ENCODE results near the gene BRD7.

Gene BRD7

DNA sequence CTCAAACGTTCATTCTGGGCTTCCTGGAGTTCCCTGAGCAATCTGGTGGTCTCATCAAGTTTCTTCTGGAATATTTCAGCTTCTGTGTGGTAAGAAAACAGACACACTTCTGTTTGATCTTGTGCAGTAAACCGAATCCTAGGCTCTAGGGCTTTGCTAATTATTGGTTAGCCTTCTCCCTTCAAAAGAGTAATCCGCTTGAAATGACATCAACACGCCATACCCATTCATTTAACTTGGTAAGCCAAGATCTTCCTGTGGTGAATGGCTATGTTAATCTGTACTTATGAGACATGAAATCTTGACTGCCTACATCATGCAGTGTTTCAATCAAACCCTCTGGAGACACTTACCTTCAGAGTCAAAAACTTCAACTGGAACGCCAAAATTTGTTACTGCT is 48.5 kb downstream of the BRD7 start:
- Histone ChIP-seq H3K4me1 (ENCODE audit: low read length) (peaks cover 7% of the 10 kb centered on the region; the same call in 1 of the 2 replicates), H3K4me3 (ENCODE audit: low read length) (no peak overlapping the region), H3F3A (ENCODE audit: insufficient read depth, low read length) (no peaks in the 10 kb centered on the region; the same call in 1 of the 2 replicates), H3K9ac (ENCODE audit: low read length) (no peak overlapping the region), H3K9me3 (replicated peaks; ENCODE audit: insufficient read depth, low read length) (no peaks in the 10 kb centered on the region), H3K36me3 (replicated peaks; ENCODE audit: insufficient read depth, low read length) (peaks cover 9% of the 10 kb centered on the region; the same call in 1 of the 2 replicates), H3K4me2 (ENCODE audit: low read depth, low read length) (no peak overlapping the region), H3K9me2 (replicated peaks; ENCODE audit: insufficient read depth, low read length) (no peaks in the 10 kb centered on the region), H3K27me3 (replicated peaks; ENCODE audit: insufficient read depth, low read length) (no peaks in the 10 kb centered on the region), H3K79me2 (ENCODE audit: low read length) (0 out of 2 replicates have a peak, but pooled peaks cover 2% of the 10 kb centered on the region), H2AFZ (ENCODE audit: low read length) (no peak overlapping the region), H3K27ac (ENCODE audit: low read length) (no peak overlapping the region), H4K20me1 (ENCODE audit: insufficient read depth, low read length) (no peaks in the 10 kb centered on the region)
- TF ChIP-seq, protein P1, sequence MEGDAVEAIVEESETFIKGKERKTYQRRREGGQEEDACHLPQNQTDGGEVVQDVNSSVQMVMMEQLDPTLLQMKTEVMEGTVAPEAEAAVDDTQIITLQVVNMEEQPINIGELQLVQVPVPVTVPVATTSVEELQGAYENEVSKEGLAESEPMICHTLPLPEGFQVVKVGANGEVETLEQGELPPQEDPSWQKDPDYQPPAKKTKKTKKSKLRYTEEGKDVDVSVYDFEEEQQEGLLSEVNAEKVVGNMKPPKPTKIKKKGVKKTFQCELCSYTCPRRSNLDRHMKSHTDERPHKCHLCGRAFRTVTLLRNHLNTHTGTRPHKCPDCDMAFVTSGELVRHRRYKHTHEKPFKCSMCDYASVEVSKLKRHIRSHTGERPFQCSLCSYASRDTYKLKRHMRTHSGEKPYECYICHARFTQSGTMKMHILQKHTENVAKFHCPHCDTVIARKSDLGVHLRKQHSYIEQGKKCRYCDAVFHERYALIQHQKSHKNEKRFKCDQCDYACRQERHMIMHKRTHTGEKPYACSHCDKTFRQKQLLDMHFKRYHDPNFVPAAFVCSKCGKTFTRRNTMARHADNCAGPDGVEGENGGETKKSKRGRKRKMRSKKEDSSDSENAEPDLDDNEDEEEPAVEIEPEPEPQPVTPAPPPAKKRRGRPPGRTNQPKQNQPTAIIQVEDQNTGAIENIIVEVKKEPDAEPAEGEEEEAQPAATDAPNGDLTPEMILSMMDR (IDR thresholded peaks at IDR 0.05; ENCODE audit: low read length), result no peak
- no peak for TF ChIP-seq EZH2phosphoT487 (IDR thresholded peaks at IDR 0.05; ENCODE audit: low read length)
- TF ChIP-seq EZH2 (optimal IDR thresholded peaks at IDR 0.05; ENCODE audit: low read depth, low read length), result no peak
- no peak for DNase-seq

DNA sequence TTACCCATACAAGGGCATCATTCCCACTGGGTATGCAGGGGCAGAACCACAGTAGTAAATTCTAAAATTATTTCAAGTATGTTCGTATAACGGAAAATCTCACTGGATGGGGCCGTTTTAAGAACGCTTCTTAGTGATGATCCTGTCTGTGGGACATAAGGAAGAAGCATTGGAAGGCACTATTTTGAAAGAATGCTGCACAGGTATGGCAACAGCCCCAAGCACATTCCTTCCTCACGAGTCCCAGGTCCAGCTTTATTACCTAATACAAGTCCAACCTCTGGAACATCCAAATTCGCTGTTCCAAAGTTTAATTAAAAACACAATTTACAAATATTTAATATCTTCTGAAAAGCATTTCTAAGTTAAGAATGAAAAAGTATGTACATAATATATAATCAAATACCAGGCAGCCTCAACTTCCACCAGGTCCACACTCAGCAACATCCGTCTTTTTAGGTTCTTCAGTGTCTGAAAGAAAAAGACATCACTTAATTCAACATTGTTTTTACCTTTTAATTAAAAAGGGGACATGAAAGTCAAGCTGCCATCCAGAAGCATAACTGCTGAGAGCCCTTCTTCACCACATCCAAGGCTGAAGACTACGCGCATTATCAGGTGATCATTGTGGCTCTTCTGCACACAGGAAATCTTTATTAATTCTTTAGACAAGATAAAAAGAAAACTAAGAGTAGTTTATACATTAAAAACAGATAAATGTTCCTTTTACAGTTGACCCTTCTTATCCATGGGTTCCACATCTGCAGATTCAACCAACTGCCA is 49.8 kb downstream of the BRD7 start:
- no peak for TF ChIP-seq EZH2 (optimal IDR thresholded peaks at IDR 0.05; ENCODE audit: low read depth, low read length)
- Histone ChIP-seq H3K79me2 (ENCODE audit: low read length) (0 out of 2 replicates have a peak, but pooled peaks cover 2% of the 10 kb centered on the region), H3K27me3 (replicated peaks; ENCODE audit: insufficient read depth, low read length) (no peaks in the 10 kb centered on the region), H3K4me3 (ENCODE audit: low read length) (no peak overlapping the region), H4K20me1 (ENCODE audit: insufficient read depth, low read length) (no peaks in the 10 kb centered on the region), H3K9me3 (replicated peaks; ENCODE audit: insufficient read depth, low read length) (no peaks in the 10 kb centered on the region), H3F3A (ENCODE audit: insufficient read depth, low read length) (no peaks in the 10 kb centered on the region; the same call in 1 of the 2 replicates), H3K9me2 (replicated peaks; ENCODE audit: insufficient read depth, low read length) (no peaks in the 10 kb centered on the region), H3K36me3 (replicated peaks; ENCODE audit: insufficient read depth, low read length) (peaks cover 4% of the 10 kb centered on the region; the same call in 1 of the 2 replicates), H3K4me1 (ENCODE audit: low read length) (peaks cover 5% of the 10 kb centered on the region; the same call in 1 of the 2 replicates), H3K9ac (ENCODE audit: low read length) (no peak overlapping the region), H3K27ac (ENCODE audit: low read length) (no peak overlapping the region), H3K4me2 (ENCODE audit: low read depth, low read length) (no peak overlapping the region), H2AFZ (ENCODE audit: low read length) (no peak overlapping the region)
- DNase-seq, result no peak

DNA sequence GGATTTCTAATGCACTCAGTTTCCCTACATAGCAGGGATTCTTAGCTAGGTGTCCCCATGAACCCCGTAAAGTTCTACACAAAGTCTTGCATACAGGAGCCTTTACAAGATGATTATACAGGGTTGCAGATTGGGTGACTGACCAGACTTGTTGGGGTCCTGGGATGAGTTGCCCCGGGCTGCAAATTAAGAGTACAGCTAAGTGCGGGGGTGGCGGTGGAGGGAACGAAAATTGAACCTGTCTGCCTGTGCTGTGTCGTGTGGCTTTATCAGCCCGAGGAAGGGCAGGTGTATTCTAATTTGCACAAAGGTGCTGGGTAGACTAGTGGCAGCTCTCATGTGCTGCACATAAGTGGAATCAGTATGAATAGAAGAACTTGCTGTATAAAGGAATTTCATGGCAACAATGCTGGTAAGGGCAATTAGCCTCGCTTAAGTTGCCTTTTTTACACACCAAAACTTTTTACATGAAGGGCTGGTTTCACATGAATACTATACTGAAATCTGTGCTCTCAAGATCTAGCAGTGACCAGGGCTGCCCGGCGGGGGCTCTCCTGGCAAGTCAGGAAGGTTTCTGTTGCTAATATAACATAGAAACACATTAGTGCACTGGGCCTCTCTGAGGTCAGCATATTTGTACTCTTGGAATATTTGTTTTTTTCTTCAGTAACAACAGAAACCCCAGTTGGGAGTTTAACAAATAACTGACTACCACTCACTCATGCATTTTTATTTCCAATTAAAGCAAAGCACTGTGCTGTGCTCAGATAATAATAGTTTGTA is 51.7 kb downstream of the BRD7 start:
- no peak for DNase-seq
- no peaks in the 10 kb centered on the region for H3K4me1 ChIP-seq (ENCODE audit: low read length)
- no peak overlapping the region for H2AFZ ChIP-seq (ENCODE audit: low read length)
- H3K4me2 ChIP-seq (ENCODE audit: low read depth, low read length), result no peak overlapping the region
- H3K27ac ChIP-seq (ENCODE audit: low read length), result no peak overlapping the region
- no peak overlapping the region for H3K9ac ChIP-seq (ENCODE audit: low read length)
- H3K4me3 ChIP-seq (ENCODE audit: low read length), result no peak overlapping the region
- no peaks in the 10 kb centered on the region for H3K27me3 ChIP-seq (replicated peaks; ENCODE audit: insufficient read depth, low read length)
- H3K9me2 ChIP-seq (replicated peaks; ENCODE audit: insufficient read depth, low read length), result no peaks in the 10 kb centered on the region
- H3K9me3 ChIP-seq (replicated peaks; ENCODE audit: insufficient read depth, low read length), result no peaks in the 10 kb centered on the region
- H3K79me2 ChIP-seq (ENCODE audit: low read length), result no peaks in the 10 kb centered on the region
- no peaks in the 10 kb centered on the region; the same call in 1 of the 2 replicates for H3F3A ChIP-seq (ENCODE audit: insufficient read depth, low read length)
- peaks cover 4% of the 10 kb centered on the region; the same call in 1 of the 2 replicates for H3K36me3 ChIP-seq (replicated peaks; ENCODE audit: insufficient read depth, low read length)
- no peaks in the 10 kb centered on the region for H4K20me1 ChIP-seq (ENCODE audit: insufficient read depth, low read length)
- TF ChIP-seq, protein P1 (IDR thresholded peaks at IDR 0.05; ENCODE audit: low read length), result no peak
- no peak for TF ChIP-seq EZH2 (optimal IDR thresholded peaks at IDR 0.05; ENCODE audit: low read depth, low read length)
- TF ChIP-seq EZH2phosphoT487 (IDR thresholded peaks at IDR 0.05; ENCODE audit: low read length), result no peak

Data from MM.1S (cell line).